ENCODE results near the gene RMDN3. TPM values are rescaled to one million over a fixed set of nuclear protein-coding genes. Genes with fewer than 3 reads are reported as not detected.
A peak's percentile ranks its signal among the peaks of the same experiment; 100 is the strongest.

The RMDN3 gene
- total RNA-seq, 4 donors from 2014 or later = 21.3 to 31.9 (median 26.4) TPM

- Histone ChIP-seq H3K9me3 (no peaks in the 10 kb centered on the region), H3K36me3 (peaks cover 13 to 91% (median 26%) of the 10 kb centered on the region in 3 donors), H3K27ac (peak overlapping the region in 1 of 4 donors; percentile 88), H3K27me3 (no peaks in the 10 kb centered on the region), H3K4me1 (peaks cover 14 to 57% (median 24%) of the 10 kb centered on the region in 3 donors), H3K4me3 (no peak overlapping the region)
- WGBS, 2 donors = 89 to 97% methylated on average over 4 to 5 of the region's 10 CpGs
- no peak for DNase-seq
- intact Hi-C loops (cut with DNase I) = no loop called here
- no peak for TF ChIP-seq POLR2A (IDR thresholded peaks at IDR 0.05)
- TF ChIP-seq, protein P1, sequence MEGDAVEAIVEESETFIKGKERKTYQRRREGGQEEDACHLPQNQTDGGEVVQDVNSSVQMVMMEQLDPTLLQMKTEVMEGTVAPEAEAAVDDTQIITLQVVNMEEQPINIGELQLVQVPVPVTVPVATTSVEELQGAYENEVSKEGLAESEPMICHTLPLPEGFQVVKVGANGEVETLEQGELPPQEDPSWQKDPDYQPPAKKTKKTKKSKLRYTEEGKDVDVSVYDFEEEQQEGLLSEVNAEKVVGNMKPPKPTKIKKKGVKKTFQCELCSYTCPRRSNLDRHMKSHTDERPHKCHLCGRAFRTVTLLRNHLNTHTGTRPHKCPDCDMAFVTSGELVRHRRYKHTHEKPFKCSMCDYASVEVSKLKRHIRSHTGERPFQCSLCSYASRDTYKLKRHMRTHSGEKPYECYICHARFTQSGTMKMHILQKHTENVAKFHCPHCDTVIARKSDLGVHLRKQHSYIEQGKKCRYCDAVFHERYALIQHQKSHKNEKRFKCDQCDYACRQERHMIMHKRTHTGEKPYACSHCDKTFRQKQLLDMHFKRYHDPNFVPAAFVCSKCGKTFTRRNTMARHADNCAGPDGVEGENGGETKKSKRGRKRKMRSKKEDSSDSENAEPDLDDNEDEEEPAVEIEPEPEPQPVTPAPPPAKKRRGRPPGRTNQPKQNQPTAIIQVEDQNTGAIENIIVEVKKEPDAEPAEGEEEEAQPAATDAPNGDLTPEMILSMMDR (IDR thresholded peaks at IDR 0.05) = no peak
These were observed 20.0 kb upstream of the RMDN3 start for GRCh38 chr15:40775007-40775406.

GRCh38 chr15:40773902-40774301 is 18.8 kb upstream of the RMDN3 start:
- Histone ChIP-seq H3K4me3 (no peak overlapping the region), H3K27ac (no peak overlapping the region), H3K4me1 (peaks cover 25 to 68% (median 32%) of the 10 kb centered on the region in 3 donors), H3K27me3 (no peaks in the 10 kb centered on the region), H3K36me3 (peaks cover 10 to 80% (median 26%) of the 10 kb centered on the region in 3 donors), H3K9me3 (no peaks in the 10 kb centered on the region)
- TF ChIP-seq, protein P1 (IDR thresholded peaks at IDR 0.05) = no peak
- TF ChIP-seq POLR2A (IDR thresholded peaks at IDR 0.05) = no peak
- no peak for DNase-seq
- 100% methylated on average over 2 of the region's 6 CpGs; no CpG with 5 or more reads in 1 of the 2 donors for WGBS, 2 donors
- intact Hi-C loops (cut with DNase I) = no loop called here

GRCh38 chr15:40773496-40773895 is 18.4 kb upstream of the RMDN3 start:
- no peak for TF ChIP-seq POLR2A (IDR thresholded peaks at IDR 0.05)
- TF ChIP-seq, protein P1 (IDR thresholded peaks at IDR 0.05) = no peak
- no peaks in the 10 kb centered on the region for H3K9me3 ChIP-seq
- no peaks in the 10 kb centered on the region for H3K27me3 ChIP-seq
- no peak for DNase-seq
- 94 to 98% methylated on average over 5 to 8 of the region's 8 CpGs for WGBS, 2 donors
- peaks cover 29 to 72% (median 36%) of the 10 kb centered on the region in 3 donors for H3K4me1 ChIP-seq
- peak overlapping the region in 1 of 4 donors; percentile 14 for H3K27ac ChIP-seq
- intact Hi-C loops (cut with DNase I) = no loop called here
- no peak overlapping the region for H3K4me3 ChIP-seq
- peaks cover 9 to 76% (median 26%) of the 10 kb centered on the region in 3 donors for H3K36me3 ChIP-seq

DNA sequence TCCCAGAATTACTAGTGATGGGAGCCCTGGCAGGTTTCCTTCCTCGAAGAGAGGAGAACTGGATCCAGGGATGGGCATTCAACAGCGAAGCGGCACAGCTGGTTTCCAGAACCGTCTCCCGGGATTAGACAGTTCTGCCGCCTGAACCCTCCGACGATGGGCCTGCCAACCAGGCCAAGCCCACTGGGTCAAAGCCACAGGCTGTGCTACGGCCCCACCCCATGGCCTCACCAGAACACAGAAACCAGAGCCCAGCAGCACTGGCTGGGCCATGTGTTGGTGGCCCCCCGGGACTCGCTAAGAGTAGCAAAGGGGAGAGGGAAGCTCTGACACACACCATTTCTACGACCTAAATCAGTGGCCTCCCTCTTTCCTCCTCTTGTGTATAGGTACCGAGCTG is 17.0 kb upstream of the RMDN3 start:
- WGBS, 2 donors = 60 to 62% methylated on average over 1 to 7 of the region's 13 CpGs
- no peak for TF ChIP-seq POLR2A (IDR thresholded peaks at IDR 0.05)
- TF ChIP-seq, protein P1 (IDR thresholded peaks at IDR 0.05) = no peak
- H3K4me3 ChIP-seq = peak overlapping the region in 2 of 4 donors; percentile 45 to 48
- intact Hi-C loops (cut with DNase I) = no loop called here
- H3K4me1 ChIP-seq = peaks cover 42 to 79% (median 45%) of the 10 kb centered on the region in 3 donors
- no peak for DNase-seq
- peaks cover 16 to 75% (median 30%) of the 10 kb centered on the region in 3 donors for H3K36me3 ChIP-seq
- H3K27me3 ChIP-seq = no peaks in the 10 kb centered on the region
- peak overlapping the region in 3 of 4 donors; percentile 14 to 88 (median 29) for H3K27ac ChIP-seq
- H3K9me3 ChIP-seq = no peaks in the 10 kb centered on the region

- H3K27ac ChIP-seq = peak overlapping the region in 3 of 4 donors; percentile 86 to 96 (median 88)
- H3K36me3 ChIP-seq = peaks cover 18 to 70% (median 30%) of the 10 kb centered on the region in 3 donors
- no peaks in the 10 kb centered on the region for H3K9me3 ChIP-seq
- peak overlapping the region in 3 of 4 donors; percentile 22 to 48 (median 45) for H3K4me3 ChIP-seq
- intact Hi-C loops (cut with DNase I) = no loop called here
- H3K4me1 ChIP-seq = peaks cover 45 to 79% (median 49%) of the 10 kb centered on the region in 3 donors
- WGBS, 2 donors = 97 to 100% methylated on average over 5 of the region's 5 CpGs
- H3K27me3 ChIP-seq = no peaks in the 10 kb centered on the region
- TF ChIP-seq, protein P1 (IDR thresholded peaks at IDR 0.05) = no peak
- TF ChIP-seq POLR2A (IDR thresholded peaks at IDR 0.05) = no peak
- DNase-seq = no peak
These were observed 16.2 kb upstream of the RMDN3 start for GRCh38 chr15:40771242-40771641.

All from esophagus squamous epithelium (tissue), 5 donors.